H54 (cell line): Measurements from ENCODE around the gene RP9.
"Not testable (repeated sequence)": the region's sequence is repeated elsewhere in the genome, so short reads cannot be mapped to it uniquely, and the experiment has no call there.

Experiments used
- DNase-seq: peaks from one replicate; pipeline ENCODE4 v3.0.0; 2011; ENCODE audit warnings: low spot score, mixed read lengths; ENCODE audit not compliant: insufficient read length
- FAIRE-seq: peaks from 3 replicates; lab custom pipeline; 2011; peaks lifted over from hg19 to GRCh38; lab: Jason Lieb, UNC
- POLR2A ChIP-seq: IDR thresholded peaks from 2 replicates; pipeline ENCODE4 v1.6.1; 2011; ENCODE audit warnings: low read depth, mild to moderate bottlenecking, low read length

Gene RP9

GRCh38 chr7:33128631-33128989 lies 19.4 kb upstream of the RP9 start:
- FAIRE-seq (no peak), DNase-seq (no peak)
- TF ChIP-seq POLR2A: no peak

- FAIRE-seq (no peak), DNase-seq (no peak)
- TF ChIP-seq POLR2A: no peak
These were observed 17.9 kb upstream of the RP9 start for GRCh38 chr7:33127085-33127484.

- no peak for FAIRE-seq
- TF ChIP-seq POLR2A: no peak
- no peak for DNase-seq
These were observed 9.2 kb upstream of the RP9 start for GRCh38 chr7:33118383-33118782.

GRCh38 chr7:33114976-33115375 lies 5.8 kb upstream of the RP9 start:
- no peak for DNase-seq
- no peak for TF ChIP-seq POLR2A
- no peak for FAIRE-seq

GRCh38 chr7:33111614-33112013 lies 2.4 kb upstream of the RP9 start:
- DNase-seq: no peak
- TF ChIP-seq POLR2A: no peak
- no peak for FAIRE-seq

- peak; percentile 51 for DNase-seq
- TF ChIP-seq POLR2A: no peak
- no peak for FAIRE-seq
These were observed 594 bp upstream of the RP9 start for GRCh38 chr7:33109758-33110238.

GRCh38 chr7:33108554-33109004 lies 625 bp downstream of the RP9 start:
- FAIRE-seq (no peak), DNase-seq (no peak)
- TF ChIP-seq POLR2A: no peak

GRCh38 chr7:33107136-33108066 lies 1.8 kb downstream of the RP9 start:
- DNase-seq (no peak), FAIRE-seq (no peak)
- no peak for TF ChIP-seq POLR2A

GRCh38 chr7:33101906-33102305 lies 7.3 kb downstream of the RP9 start:
- FAIRE-seq (no peak), DNase-seq (no peak)
- no peak for TF ChIP-seq POLR2A

- FAIRE-seq: no peak
- no peak for DNase-seq
- no peak for TF ChIP-seq POLR2A
These were observed 8.4 kb downstream of the RP9 start for GRCh38 chr7:33100770-33101169.

GRCh38 chr7:33099154-33099940 lies 9.9 kb downstream of the RP9 start:
- no peak for FAIRE-seq
- DNase-seq: no peak
- TF ChIP-seq POLR2A: no peak

GRCh38 chr7:33094745-33095275 lies 14.4 kb downstream of the RP9 start:
- not testable (repeated sequence) for DNase-seq, FAIRE-seq

- TF ChIP-seq POLR2A: no peak
- FAIRE-seq: no peak
These were observed 15.9 kb downstream of the RP9 start for GRCh38 chr7:33093266-33093665.

GRCh38 chr7:33091641-33092191 lies 17.5 kb downstream of the RP9 start:
- FAIRE-seq (no peak), DNase-seq (no peak)
- no peak for TF ChIP-seq POLR2A

More at GRCh38 chr7:33093266-33093665, 15.9 kb downstream of the RP9 start:
- DNase-seq: no peak
